ENCODE results near the gene NAAA.

Gene NAAA

GRCh38 chr4:75907966-75908365, 32.8 kb downstream of the NAAA start:
- no peak overlapping the region for H3K4me3 ChIP-seq (replicated peaks; ENCODE audit: low read depth, low read length)
- no peak for TF ChIP-seq CTCF (IDR thresholded peaks at IDR 0.05; ENCODE audit: low read depth, low read length, missing control alignments)
- no peak for DNase-seq (ENCODE audit: extremely low read depth, low read depth)

GRCh38 chr4:75904076-75904475, 36.7 kb downstream of the NAAA start:
- no peak overlapping the region for H3K4me3 ChIP-seq (replicated peaks; ENCODE audit: low read depth, low read length)
- TF ChIP-seq CTCF (IDR thresholded peaks at IDR 0.05; ENCODE audit: low read depth, low read length, missing control alignments): no peak
- DNase-seq (ENCODE audit: extremely low read depth, low read depth): no peak

DNA sequence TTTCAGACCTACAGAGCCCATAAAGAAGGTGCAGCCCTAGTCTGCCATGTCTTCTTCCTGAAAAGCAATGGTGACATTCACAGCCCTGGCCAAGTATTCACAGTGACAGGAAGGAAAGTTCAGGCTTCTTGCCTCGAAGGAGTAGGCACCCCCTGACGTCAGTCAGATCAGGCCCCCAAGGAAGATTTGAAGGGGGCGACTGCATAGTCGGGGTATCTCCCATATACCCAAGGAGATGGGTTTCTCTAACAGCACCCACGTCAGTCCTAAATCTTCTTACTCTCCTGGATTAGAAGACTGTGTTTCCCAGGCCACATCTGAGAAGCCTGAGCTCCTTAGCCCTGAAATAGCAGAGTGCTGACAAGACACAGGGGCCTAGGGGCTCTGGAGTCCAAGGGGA, 38.5 kb downstream of the NAAA start, which contains the start of gene PPEF2:
Gene PPEF2, minus strand, starts transcription at position 101 of the 400 bp plus-strand sequence. CDS start 6,127 bp downstream, outside the sequence.
- no peak for DNase-seq (ENCODE audit: extremely low read depth, low read depth)
- no peak within 1 kb of the TSS for H3K4me3 ChIP-seq (replicated peaks; ENCODE audit: low read depth, low read length)
- no peak for TF ChIP-seq CTCF (IDR thresholded peaks at IDR 0.05; ENCODE audit: low read depth, low read length, missing control alignments)

DNA sequence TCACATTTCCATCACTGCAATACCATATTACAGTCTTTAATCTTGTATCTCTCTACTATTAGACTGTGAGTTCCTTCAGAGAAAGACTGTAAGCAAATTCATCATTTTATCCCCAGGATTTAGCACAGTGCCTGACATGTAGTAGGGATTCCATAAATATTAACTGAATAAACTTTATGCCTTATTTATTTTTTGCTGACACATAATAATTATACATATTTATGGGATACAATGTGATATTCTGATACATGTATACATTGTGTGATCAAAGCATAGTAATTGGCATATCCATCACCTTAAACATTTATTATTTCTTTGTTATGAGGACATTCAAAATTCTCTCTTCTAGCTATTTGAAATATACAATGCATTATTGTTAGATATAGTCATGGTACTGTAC, 42.3 kb downstream of the NAAA start:
- DNase-seq (ENCODE audit: extremely low read depth, low read depth): no peak
- no peak overlapping the region for H3K4me3 ChIP-seq (replicated peaks; ENCODE audit: low read depth, low read length)
- no peak for TF ChIP-seq CTCF (IDR thresholded peaks at IDR 0.05; ENCODE audit: low read depth, low read length, missing control alignments)

DNA sequence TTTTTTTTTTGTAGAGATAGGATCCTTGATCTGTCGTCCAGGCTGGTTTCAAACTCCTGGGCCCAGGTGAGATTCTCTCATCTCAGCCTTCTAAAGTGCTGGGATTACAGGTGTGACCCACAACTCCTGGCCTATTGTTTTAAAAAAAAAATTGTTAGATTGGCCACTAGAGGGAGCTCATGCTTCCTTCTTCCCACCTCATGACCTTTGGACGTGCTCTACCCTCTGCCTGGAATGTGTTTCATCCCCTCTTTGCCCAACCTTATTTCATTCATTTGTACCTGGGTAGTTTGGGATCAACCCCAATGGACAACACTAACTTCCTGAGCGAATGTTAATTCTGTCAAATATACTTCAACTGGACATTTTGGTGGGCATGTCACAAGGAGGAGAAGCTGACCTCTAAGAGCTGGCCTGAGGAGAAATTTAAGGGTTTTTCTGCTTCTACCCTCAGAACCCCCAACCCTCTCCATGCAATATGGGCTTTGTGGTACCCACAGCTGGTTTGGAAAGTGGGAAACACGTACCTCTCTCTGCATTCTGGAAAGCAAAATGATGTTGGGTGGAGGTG, 45.0 kb downstream of the NAAA start:
- peak; percentile 62 for TF ChIP-seq CTCF (IDR thresholded peaks at IDR 0.05; ENCODE audit: low read depth, low read length, missing control alignments)
- no peak for DNase-seq (ENCODE audit: extremely low read depth, low read depth)
- H3K4me3 ChIP-seq (replicated peaks; ENCODE audit: low read depth, low read length): no peak overlapping the region

DNA sequence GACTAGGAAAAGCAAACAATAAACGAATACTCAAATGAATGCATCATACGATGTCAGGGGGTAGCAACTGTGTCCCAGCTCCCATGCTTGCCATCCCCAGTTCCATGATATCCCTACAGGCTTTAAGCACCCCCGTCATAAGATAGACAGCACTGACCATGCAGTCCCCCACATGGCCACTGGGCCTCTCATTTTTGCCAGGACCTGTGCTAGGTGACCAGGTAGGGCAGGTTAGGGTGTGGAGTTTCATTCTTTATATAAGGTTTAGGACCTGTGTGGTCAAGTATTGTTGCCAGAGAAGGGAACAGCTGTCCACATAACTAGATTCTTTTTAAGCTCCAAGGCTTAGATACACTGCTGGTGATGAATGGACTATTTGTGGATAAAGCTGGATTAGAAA, 48.3 kb downstream of the NAAA start:
- no peak for DNase-seq (ENCODE audit: extremely low read depth, low read depth)
- H3K4me3 ChIP-seq (replicated peaks; ENCODE audit: low read depth, low read length): no peak overlapping the region
- TF ChIP-seq CTCF (IDR thresholded peaks at IDR 0.05; ENCODE audit: low read depth, low read length, missing control alignments): peak; percentile 8

- TF ChIP-seq CTCF (IDR thresholded peaks at IDR 0.05; ENCODE audit: low read depth, low read length, missing control alignments): no peak
- H3K4me3 ChIP-seq (replicated peaks; ENCODE audit: low read depth, low read length): no peak overlapping the region
- DNase-seq (ENCODE audit: extremely low read depth, low read depth): no peak
These were observed 49.2 kb downstream of the NAAA start for GRCh38 chr4:75891611-75892010.

All from HFF-Myc (cell line).